ENCODE results near the gene TTLL7. TPM values are rescaled to one million over a fixed set of nuclear protein-coding genes. Genes with fewer than 3 reads are reported as not detected.

TTLL7 gene
- 11.6 and 14.0 TPM in 2 replicates for total RNA-seq

- peak; percentile 7 for DNase-seq (ENCODE audit: low read depth)
These were observed at the start of gene TTLL7 for GRCh38 chr1:83998498-83999315. Gene TTLL7, minus strand, starts transcription at chr1:83999132. Its CDS starts 46,921 bp downstream, at chr1:83952211.

- no peak for DNase-seq (ENCODE audit: low read depth)
These were observed 43.5 kb upstream of the TTLL7 start for GRCh38 chr1:84042461-84042860.

- no peak for DNase-seq (ENCODE audit: low read depth)
These were observed 39.1 kb upstream of the TTLL7 start for GRCh38 chr1:84037758-84038611.

GRCh38 chr1:84031802-84032327 lies 32.9 kb upstream of the TTLL7 start:
- no peak for DNase-seq (ENCODE audit: low read depth)

GRCh38 chr1:84027368-84027767 lies 28.4 kb upstream of the TTLL7 start:
- DNase-seq (ENCODE audit: low read depth): no peak

- DNase-seq (ENCODE audit: low read depth): no peak
These were observed 27.0 kb upstream of the TTLL7 start for GRCh38 chr1:84025966-84026365.

- DNase-seq (ENCODE audit: low read depth): no peak
These were observed 22.9 kb upstream of the TTLL7 start for GRCh38 chr1:84021822-84022221.

- no peak for DNase-seq (ENCODE audit: low read depth)
These were observed 21.2 kb upstream of the TTLL7 start for GRCh38 chr1:84020151-84020550.

GRCh38 chr1:84019217-84019616 lies 20.3 kb upstream of the TTLL7 start:
- peak; percentile 4 for DNase-seq (ENCODE audit: low read depth)

GRCh38 chr1:84013708-84014107 lies 14.8 kb upstream of the TTLL7 start:
- no peak for DNase-seq (ENCODE audit: low read depth)

- no peak for DNase-seq (ENCODE audit: low read depth)
These were observed 13.1 kb upstream of the TTLL7 start for GRCh38 chr1:84012018-84012417.

GRCh38 chr1:84010136-84010535 lies 11.2 kb upstream of the TTLL7 start:
- DNase-seq (ENCODE audit: low read depth): no peak

- no peak for DNase-seq (ENCODE audit: low read depth)
These were observed 9.7 kb upstream of the TTLL7 start for GRCh38 chr1:84008631-84009030.

GRCh38 chr1:84006591-84006990 lies 7.7 kb upstream of the TTLL7 start:
- DNase-seq (ENCODE audit: low read depth): no peak

- no peak for DNase-seq (ENCODE audit: low read depth)
These were observed 2.6 kb upstream of the TTLL7 start for GRCh38 chr1:84001501-84001900.

GRCh38 chr1:84000954-84001495 lies 2.1 kb upstream of the TTLL7 start:
- DNase-seq (ENCODE audit: low read depth): no peak

- DNase-seq (ENCODE audit: low read depth): no peak
These were observed 1.4 kb upstream of the TTLL7 start for GRCh38 chr1:84000196-84000885.

- peak; percentile 36 for DNase-seq (ENCODE audit: low read depth)
These were observed 436 bp upstream of the TTLL7 start for GRCh38 chr1:83999316-83999819.

- DNase-seq (ENCODE audit: low read depth): no peak
These were observed 781 bp downstream of the TTLL7 start for GRCh38 chr1:83998205-83998497.

- no peak for DNase-seq (ENCODE audit: low read depth)
These were observed 1.3 kb downstream of the TTLL7 start for GRCh38 chr1:83997631-83998030.

- peak; percentile 20 for DNase-seq (ENCODE audit: low read depth)
These were observed 2.3 kb downstream of the TTLL7 start for GRCh38 chr1:83996621-83997020.

- peak; percentile 18 for DNase-seq (ENCODE audit: low read depth)
These were observed 2.7 kb downstream of the TTLL7 start for GRCh38 chr1:83996191-83996590.

Data from renal cortical epithelial cell (primary cell).